ENCODE results near the gene PYM1. TPM values are rescaled to one million over a fixed set of nuclear protein-coding genes. Genes with fewer than 3 reads are reported as not detected.

PYM1 gene
- total and polyA plus RNA-seq, 2 of the 4 experiments (the other 2 are of a cell fraction) = 26.5 to 27.8 TPM

GRCh38 chr12:55972911-55973598, 45.4 kb upstream of the PYM1 start:
- Histone ChIP-seq H2BK5ac (ENCODE audit: low read depth, low read length, poor library complexity, severe bottlenecking) (peak overlapping the region; percentile 98), H3K79me1 (ENCODE audit: low read depth in 1 of 2, low read length in 2 of 2) (peaks cover 12 to 67% of the 10 kb centered on the region in 2 experiments; a peak in 3 of 4 replicates), H2AK5ac (ENCODE audit: low read depth, low read length) (peak overlapping the region; percentile 100), H4K8ac (ENCODE audit: low read depth in 2 of 2, low read length in 2 of 2) (peak overlapping the region; percentile 74 to 98), H2AK9ac (replicated peaks; ENCODE audit: low read depth, low read length, poor library complexity) (peak overlapping the region; percentile 86), H2BK120ac (ENCODE audit: low read depth, low read length) (peak overlapping the region; percentile 84), H3K56ac (ENCODE audit: extremely low read depth, insufficient read depth, low read length) (peak overlapping the region; percentile 71), H3K4me1 (ENCODE audit: control insufficient read depth, insufficient read depth, low read length) (peaks cover 5% of the 10 kb centered on the region), H3K9me3 (ENCODE audit: control insufficient read depth, insufficient read depth, low read length) (no peaks in the 10 kb centered on the region), H4K91ac (ENCODE audit: insufficient read depth, low read depth, low read length) (peak overlapping the region; percentile 88), H3K9me1 (ENCODE audit: insufficient read depth, low read length) (peaks cover 6% of the 10 kb centered on the region; the same call in 1 of the 2 replicates), H3K4me3 (ENCODE audit: insufficient read depth, low read depth, low read length) (peak overlapping the region; percentile 61), H3K27ac (ENCODE audit: insufficient read depth, low read length) (peak overlapping the region; percentile 60), H3K4me2 (ENCODE audit: low read depth, low read length) (peak overlapping the region; percentile 91), H4K5ac (ENCODE audit: low read depth, low read length) (peak overlapping the region; percentile 58), H3K14ac (replicated peaks; ENCODE audit: low read depth, low read length) (peak overlapping the region; percentile 81), H4K20me1 (ENCODE audit: insufficient read depth, low read length) (peaks cover 11% of the 10 kb centered on the region; the same call in 1 of the 2 replicates), H2BK15ac (ENCODE audit: low read depth, low read length) (peak overlapping the region; percentile 99; the same call in 2 of the 3 replicates), H3K36me3 (ENCODE audit: control insufficient read depth, insufficient read depth, low read length) (peaks cover 5% of the 10 kb centered on the region), H2BK20ac (ENCODE audit: low read depth, low read length) (peak overlapping the region; percentile 2; the same call in 1 of the 2 replicates), H3K18ac (ENCODE audit: low read depth, low read length) (peak overlapping the region; percentile 58), H3K9ac (ENCODE audit: low read depth, low read length) (peak overlapping the region; percentile 85), H2AFZ (replicated peaks; ENCODE audit: low read length, poor library complexity) (peak overlapping the region; percentile 69), H3K4ac (ENCODE audit: low read depth, low read length) (peak overlapping the region; percentile 97), H3K27me3 (ENCODE audit: control insufficient read depth, insufficient read depth, low read length) (no peaks in the 10 kb centered on the region), H3K23ac (ENCODE audit: low read depth, low read length) (peak overlapping the region; percentile 97)
- no peak for TF ChIP-seq USF2 (IDR thresholded peaks at IDR 0.05; ENCODE audit: low read depth, low read length)
- TF ChIP-seq SMC3 (IDR thresholded peaks at IDR 0.05; ENCODE audit: low read depth, low read length) = no peak
- TF ChIP-seq CHD1 (IDR thresholded peaks at IDR 0.05; ENCODE audit: low read depth, low read length) = 0 out of 2 replicates have a peak, but pooled peaks have one; percentile 44
- TF ChIP-seq POLR2A (IDR thresholded peaks at IDR 0.05; ENCODE audit: low read depth, low read length) = peak; percentile 84; the same call in 1 of the 2 replicates
- no peak for TF ChIP-seq FOS (IDR thresholded peaks at IDR 0.05; ENCODE audit: low read depth, low read length)
- TF ChIP-seq RCOR1 (IDR thresholded peaks at IDR 0.05; ENCODE audit: insufficient replicate concordance, low read length) = no peak
- TF ChIP-seq MAZ (IDR thresholded peaks at IDR 0.05; ENCODE audit: borderline replicate concordance, low read depth, low read length) = 0 out of 2 replicates have a peak, but pooled peaks have one; percentile 35
- TF ChIP-seq ELK1 (IDR thresholded peaks at IDR 0.05; ENCODE audit: borderline replicate concordance, low read depth, low read length) = no peak
- TF ChIP-seq CTCF (conservative IDR thresholded peaks at IDR 0.05; ENCODE audit: low read depth, low read length) = no peak
- TF ChIP-seq RAD21 (IDR thresholded peaks at IDR 0.05; ENCODE audit: low read length) = no peak
- peak; percentile 24; the same call in 1 of the 2 replicates for TF ChIP-seq CEBPB (IDR thresholded peaks at IDR 0.05; ENCODE audit: low read depth, low read length)
- no peak for TF ChIP-seq BHLHE40 (IDR thresholded peaks at IDR 0.05; ENCODE audit: low read depth, low read length)
- TF ChIP-seq NFE2L2 (IDR thresholded peaks at IDR 0.05; ENCODE audit: low read depth, low read length) = no peak
- WGBS, 2 experiments (ENCODE audit: extremely low coverage in 2 of 2, insufficient read length in 1 of 2) = 3% methylated on average over 5 of the region's 18 CpGs; no CpG with 5 or more reads in 1 of the 2 experiments
- intact Hi-C loops (cut with micrococcal nuclease) = loop anchor here (1.0 kb wide), 1 partner anchor 235 kb away; no protein-coding TSS in a partner anchor
- TSS peak; percentile 66 for BruUV-seq (replicated peaks)
- DNase-seq (peak; percentile 53), ATAC-seq (ENCODE audit: low read depth) (no peak)
- dilution Hi-C loops (cut with HindIII; ENCODE audit: low sequenced_read_pairs, unreplicated experiment) = no loop called here
- ChIA-PET CTCF (interaction anchor here (0.6 kb wide), 1 partner anchor 57 kb away, joined by 3 read pairs; no protein-coding TSS in a partner anchor), POLR2A (ENCODE audit: unreplicated experiment) (interaction anchor here (1.0 to 1.2 kb wide), 2 partner anchors 9 to 71 kb away, joined by 4 to 13 read pairs; no protein-coding TSS in a partner anchor)
- in situ Hi-C loops (cut with MboI; ENCODE audit: low sequenced_read_pairs) = no loop called here

All from IMR-90 (cell line).